Transverse colon (tissue), 4 donors: Measurements from ENCODE around the gene CORO2B. TPM values are rescaled to one million over a fixed set of nuclear protein-coding genes. Genes with fewer than 3 reads are reported as not detected.

ENCODE experiments used
- DNase-seq: peaks from one replicate; pipeline ENCODE4 v3.0.0-alpha.2; 2019
- H3K27ac ChIP-seq, 4 donors: fragments of 200-600 bp; sonication (generic); 2 replicates each; pipeline ENCODE4 v1.5.1; 2016 to 2018; ENCODE audit warnings: inconsistent platforms in 4 of 4
- H3K27me3 ChIP-seq: fragments of 200-600 bp; sonication (generic); 2 replicates; pipeline ENCODE4 v1.5.1; 2017; ENCODE audit warnings: inconsistent platforms
- H3K36me3 ChIP-seq, 4 donors: fragments of 200-600 bp; sonication (generic); 2 replicates each; pipeline ENCODE4 v1.5.1; 2017 to 2019; ENCODE audit warnings: inconsistent platforms in 4 of 4
- H3K4me1 ChIP-seq, 4 donors: fragments of 200-600 bp; sonication (generic); 2 replicates each; pipeline ENCODE4 v1.5.1; 2017 to 2020; ENCODE audit warnings: inconsistent platforms in 4 of 4
- H3K4me3 ChIP-seq, 4 donors: fragments of 200-600 bp; sonication (generic); 1 replicate in 1 of 4; 2 replicates in 3 of 4; pipeline versions ENCODE4 v1.5.1 to v1.6.1; 2017 to 2019; ENCODE audit warnings: inconsistent platforms in 4 of 4
- H3K9me3 ChIP-seq, 2 donors: fragments of 200-600 bp; sonication (generic); 2 replicates each; pipeline ENCODE4 v1.5.1; 2017 to 2019; ENCODE audit warnings: inconsistent platforms in 2 of 2
- EP300 ChIP-seq: sonication (generic); formaldehyde crosslinking; IDR thresholded peaks from one replicate; pipeline ENCODE4 v1.6.1; 2017; ENCODE audit warnings: antibody characterized with exemption, low read depth
- POLR2A ChIP-seq: fragments of 450-650 bp; IDR thresholded peaks from one replicate; pipeline ENCODE4 v1.6.1; 2016; ENCODE audit warnings: antibody characterized with exemption, mild to moderate bottlenecking, moderate library complexity
- POLR2AphosphoS5 ChIP-seq, 3 donors: sonication (generic); formaldehyde crosslinking; IDR thresholded peaks; one replicate each; pipeline ENCODE4 v1.6.1; 2016; ENCODE audit warnings: antibody characterized with exemption in 3 of 3
- WGBS, 2 donors: methylation state at CpG; one replicate each; pipeline ENCODE4 v1.1.5; 2018; ENCODE audit warnings: low coverage in 1 of 2; 5-methylcytosine and 5-hydroxymethylcytosine counted together
- in situ Hi-C, 4 donors: fragments of 200-750 bp; cut with MboI; loops; one replicate each; pipeline versions ENCODE4 v1.15.0 to v1.15.1; 2017; ENCODE audit warnings: low sequenced_read_pairs in 3 of 4, low pct_ligation_motif_present in 1 of 4, low pct_unique_long_range_greater_than_20kb in 1 of 4
- intact Hi-C: fragments of 100-400 bp; cut with DNase I; formaldehyde crosslinking; loops from one replicate; pipeline ENCODE4 v1.15.1; 2023; ENCODE audit warnings: low total_unique reads
- total RNA-seq, 4 donors: library from RNA; depleted of rRNA; stranded (reverse); fragments of >200 nt; gene quantifications; one replicate each; pipeline ENCODE4 v1.1.0, GENCODE V29; 2016
- TF ChIP-seq, protein P1 (sequence below), 5 experiments: fragments of 200-600 bp in 3 of 5; fragments of 450-650 bp in 2 of 5; sonication (generic) in 3 of 5; IDR thresholded peaks; 1 replicate in 2 of 5; 2 replicates in 3 of 5; pipeline ENCODE4 v1.5.1; 2016 to 2017; ENCODE audit warnings: antibody characterized with exemption in 5 of 5, inconsistent platforms in 3 of 5, mild to moderate bottlenecking in 2 of 5, moderate library complexity in 1 of 5

CORO2B gene
- total RNA-seq, 4 donors from 2014 or later = 0.40 to 2.2 (median 2.0) TPM

DNA sequence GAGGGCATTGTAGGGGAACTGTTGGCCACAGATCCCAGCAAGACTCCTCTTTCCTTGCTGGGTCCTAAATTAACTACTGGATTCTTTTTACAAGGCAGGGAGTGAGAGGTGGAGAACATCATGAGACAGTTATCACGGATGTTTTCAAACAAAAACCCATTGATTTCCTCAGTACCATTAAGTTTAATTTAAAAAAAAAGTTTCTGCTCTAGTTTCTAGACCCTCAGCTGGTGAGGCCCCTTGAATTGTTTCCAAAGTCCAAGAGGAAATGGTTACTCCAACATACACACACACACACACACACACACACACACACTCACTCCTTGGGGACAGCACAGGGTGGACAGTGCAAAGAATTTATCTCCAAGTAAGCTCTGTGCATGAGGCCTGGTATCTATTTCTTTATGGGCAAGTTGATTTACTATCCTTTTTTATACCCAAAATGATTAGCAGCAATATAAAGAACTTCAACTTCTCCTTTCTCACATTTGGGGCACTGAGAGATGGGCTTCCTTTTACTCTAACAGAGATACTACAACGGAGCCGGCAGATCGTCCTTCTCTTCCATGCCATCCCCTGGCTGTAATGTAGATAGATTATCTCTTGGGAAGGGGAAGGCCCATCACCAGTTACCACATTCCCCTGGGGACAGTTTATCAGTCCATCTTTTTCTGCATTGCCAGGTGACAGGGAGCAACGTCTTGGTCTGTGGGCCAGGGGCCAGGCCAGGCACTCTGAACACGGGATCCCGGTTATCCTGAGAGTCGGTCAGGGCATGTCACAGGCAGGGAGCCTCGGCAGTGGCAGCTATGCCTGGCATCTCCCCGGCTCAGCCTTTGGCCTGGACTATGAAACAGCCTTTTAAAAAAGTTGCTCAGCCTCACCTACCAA, 54.7 kb downstream of the CORO2B start:
- H3K4me1 ChIP-seq = peaks cover 0 to 7% (median 0%) of the 10 kb centered on the region in 4 donors
- TF ChIP-seq, protein P1, sequence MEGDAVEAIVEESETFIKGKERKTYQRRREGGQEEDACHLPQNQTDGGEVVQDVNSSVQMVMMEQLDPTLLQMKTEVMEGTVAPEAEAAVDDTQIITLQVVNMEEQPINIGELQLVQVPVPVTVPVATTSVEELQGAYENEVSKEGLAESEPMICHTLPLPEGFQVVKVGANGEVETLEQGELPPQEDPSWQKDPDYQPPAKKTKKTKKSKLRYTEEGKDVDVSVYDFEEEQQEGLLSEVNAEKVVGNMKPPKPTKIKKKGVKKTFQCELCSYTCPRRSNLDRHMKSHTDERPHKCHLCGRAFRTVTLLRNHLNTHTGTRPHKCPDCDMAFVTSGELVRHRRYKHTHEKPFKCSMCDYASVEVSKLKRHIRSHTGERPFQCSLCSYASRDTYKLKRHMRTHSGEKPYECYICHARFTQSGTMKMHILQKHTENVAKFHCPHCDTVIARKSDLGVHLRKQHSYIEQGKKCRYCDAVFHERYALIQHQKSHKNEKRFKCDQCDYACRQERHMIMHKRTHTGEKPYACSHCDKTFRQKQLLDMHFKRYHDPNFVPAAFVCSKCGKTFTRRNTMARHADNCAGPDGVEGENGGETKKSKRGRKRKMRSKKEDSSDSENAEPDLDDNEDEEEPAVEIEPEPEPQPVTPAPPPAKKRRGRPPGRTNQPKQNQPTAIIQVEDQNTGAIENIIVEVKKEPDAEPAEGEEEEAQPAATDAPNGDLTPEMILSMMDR (IDR thresholded peaks at IDR 0.05) = no peak
- TF ChIP-seq EP300 = no peak
- no peak for TF ChIP-seq POLR2AphosphoS5 (IDR thresholded peaks at IDR 0.05)
- TF ChIP-seq POLR2A = no peak
- DNase-seq = no peak
- no peaks in the 10 kb centered on the region for H3K9me3 ChIP-seq
- H3K36me3 ChIP-seq = no peaks in the 10 kb centered on the region
- in situ Hi-C loops (no loop called here), intact Hi-C loops (no loop called here)
- 33 to 75% methylated on average over 1 to 10 of the region's 10 CpGs for WGBS, 2 donors
- no peaks in the 10 kb centered on the region for H3K27me3 ChIP-seq
- H3K27ac ChIP-seq = no peak overlapping the region
- no peak overlapping the region for H3K4me3 ChIP-seq

DNA sequence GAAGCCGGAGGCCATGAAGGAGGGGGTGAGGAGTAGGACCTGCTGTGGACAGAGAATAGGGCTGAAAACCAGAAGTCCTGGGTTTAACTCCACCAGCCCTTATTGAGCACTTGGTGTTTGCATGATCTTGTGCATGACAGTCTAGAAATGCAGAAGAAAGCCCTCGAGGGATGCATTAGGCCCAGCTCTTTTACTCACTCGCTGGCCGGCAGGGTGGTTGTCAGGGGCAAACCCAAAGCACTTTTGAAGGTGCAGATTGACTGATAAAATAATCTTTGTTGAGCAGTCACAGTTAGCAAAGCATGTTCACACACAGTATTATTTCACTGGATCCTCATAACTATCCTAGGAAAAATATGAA, 55.3 kb downstream of the CORO2B start:
- no peaks in the 10 kb centered on the region for H3K36me3 ChIP-seq
- H3K27me3 ChIP-seq = no peaks in the 10 kb centered on the region
- no peak for TF ChIP-seq POLR2A
- no peak for TF ChIP-seq POLR2AphosphoS5 (IDR thresholded peaks at IDR 0.05)
- TF ChIP-seq EP300 = no peak
- TF ChIP-seq, protein P1 (IDR thresholded peaks at IDR 0.05) = no peak
- no peak overlapping the region for H3K4me3 ChIP-seq
- H3K27ac ChIP-seq = no peak overlapping the region
- in situ Hi-C loops = no loop called here
- no peak for DNase-seq
- no peaks in the 10 kb centered on the region for H3K9me3 ChIP-seq
- WGBS, 2 donors = 77% methylated on average over 4 of the region's 4 CpGs; no CpG with 5 or more reads in 1 of the 2 donors
- H3K4me1 ChIP-seq = peaks cover 0 to 11% (median 0%) of the 10 kb centered on the region in 4 donors
- intact Hi-C loops = no loop called here

DNA sequence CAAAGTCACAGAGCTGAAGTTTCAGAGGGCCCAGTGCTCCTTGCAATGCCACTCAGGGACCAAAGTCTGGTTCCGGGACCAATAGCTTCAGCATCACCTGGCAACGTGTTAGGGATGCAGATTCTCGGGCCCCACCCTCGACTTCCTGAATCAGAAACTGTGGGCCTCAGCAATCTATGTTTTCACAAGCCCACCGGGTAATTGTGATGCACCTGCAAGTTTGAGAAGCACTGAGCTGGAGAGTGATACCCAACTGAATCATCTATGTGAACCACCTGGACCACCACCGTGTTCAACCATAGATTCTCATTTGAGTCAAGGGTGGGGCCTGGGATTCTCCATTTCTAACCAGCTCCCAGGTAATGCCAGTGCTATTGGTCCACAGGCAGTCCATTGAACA, 55.7 kb downstream of the CORO2B start:
- intact Hi-C loops = no loop called here
- Histone ChIP-seq H3K27me3 (no peaks in the 10 kb centered on the region), H3K4me1 (peaks cover 0 to 11% (median 0%) of the 10 kb centered on the region in 4 donors), H3K4me3 (no peak overlapping the region), H3K27ac (no peak overlapping the region), H3K9me3 (no peaks in the 10 kb centered on the region), H3K36me3 (no peaks in the 10 kb centered on the region)
- no peak for DNase-seq
- TF ChIP-seq POLR2A = no peak
- TF ChIP-seq EP300 = no peak
- TF ChIP-seq, protein P1 (IDR thresholded peaks at IDR 0.05) = no peak
- no peak for TF ChIP-seq POLR2AphosphoS5 (IDR thresholded peaks at IDR 0.05)
- 81% methylated on average over 5 of the region's 6 CpGs; no CpG with 5 or more reads in 1 of the 2 donors for WGBS, 2 donors
- in situ Hi-C loops = no loop called here

DNA sequence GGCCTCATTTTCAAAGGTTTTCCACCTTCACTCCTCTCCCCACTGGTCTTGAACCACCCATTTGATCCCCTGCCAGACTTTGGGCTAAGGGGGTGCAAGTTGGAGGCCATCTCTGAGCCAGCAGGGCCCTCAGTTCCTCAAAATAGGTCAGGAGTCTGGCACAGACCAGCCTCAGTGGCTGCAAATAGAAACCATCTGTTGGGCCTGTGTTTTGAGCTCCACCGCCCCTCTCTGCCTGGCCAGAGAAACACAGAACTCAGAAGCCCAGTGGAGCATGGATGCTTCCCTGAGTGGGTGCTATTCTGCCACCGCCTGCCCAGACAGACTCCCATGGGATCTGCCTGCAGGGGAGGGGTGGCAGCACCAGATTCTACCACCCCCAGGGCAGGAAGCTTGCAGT, 56.3 kb downstream of the CORO2B start:
- H3K27ac ChIP-seq = no peak overlapping the region
- DNase-seq = no peak
- intact Hi-C loops = no loop called here
- peaks cover 0 to 11% (median 0%) of the 10 kb centered on the region in 4 donors for H3K4me1 ChIP-seq
- H3K27me3 ChIP-seq = no peaks in the 10 kb centered on the region
- H3K4me3 ChIP-seq = no peak overlapping the region
- in situ Hi-C loops = no loop called here
- H3K36me3 ChIP-seq = no peaks in the 10 kb centered on the region
- 72% methylated on average over 2 of the region's 2 CpGs; no CpG with 5 or more reads in 1 of the 2 donors for WGBS, 2 donors
- no peaks in the 10 kb centered on the region for H3K9me3 ChIP-seq
- TF ChIP-seq, protein P1 (IDR thresholded peaks at IDR 0.05) = no peak
